ENCODE measurements around the gene TMC4.

- no peak for TF ChIP-seq EZH2 (IDR thresholded peaks at IDR 0.05; ENCODE audit: insufficient read depth, poor library complexity, severe bottlenecking)
- TF ChIP-seq EZH2phosphoT487 (IDR thresholded peaks at IDR 0.05; ENCODE audit: insufficient read depth, low read depth), result no peak
These were observed 33.8 kb upstream of the TMC4 start for GRCh38 chr19:54206831-54207177.
